Stimulated activated CD4-positive, alpha-beta T cell treated with anti-CD3 and anti-CD28 coated beads, TNF-alpha, amount 100 ng/mL, for 24 hours (primary cell): Measurements from ENCODE around the gene TBXAS1.

ENCODE experiments used
- DNase-seq, 3 experiments: peaks; one replicate each; pipeline ENCODE4 v3.0.0-alpha.2; 2020; ENCODE audit warnings: low read depth in 3 of 3

TBXAS1 gene

GRCh38 chr7:140000666-140001268, 171.7 kb downstream of the TBXAS1 start:
- no peak for DNase-seq

GRCh38 chr7:140003913-140004382, 174.9 kb downstream of the TBXAS1 start:
- DNase-seq = peak in 1 of 3 experiments; percentile 9

GRCh38 chr7:140004672-140005071, 175.6 kb downstream of the TBXAS1 start:
- no peak for DNase-seq

DNA sequence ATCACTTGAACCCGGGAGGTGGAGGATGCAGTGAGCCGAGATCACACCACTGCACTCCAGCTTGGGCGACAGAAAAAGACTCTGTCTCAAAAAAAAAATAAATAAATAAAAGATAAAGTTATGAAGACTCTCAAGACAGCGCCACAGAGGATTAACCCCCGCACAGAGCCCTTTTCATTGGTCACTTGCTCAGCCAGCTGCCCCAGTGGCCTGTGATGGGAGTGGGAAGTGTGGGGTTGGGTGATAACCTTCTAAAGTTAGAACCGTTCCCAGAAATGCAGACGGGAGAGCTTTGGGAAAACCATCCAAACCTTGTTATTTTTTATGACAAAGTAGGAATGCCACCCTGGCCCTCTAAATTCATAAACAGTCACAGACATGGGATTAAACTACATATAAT, 176.3 kb downstream of the TBXAS1 start:
- DNase-seq = no peak

- DNase-seq = no peak
Observed at GRCh38 chr7:140005754-140006503, 176.9 kb downstream of the TBXAS1 start.

DNA sequence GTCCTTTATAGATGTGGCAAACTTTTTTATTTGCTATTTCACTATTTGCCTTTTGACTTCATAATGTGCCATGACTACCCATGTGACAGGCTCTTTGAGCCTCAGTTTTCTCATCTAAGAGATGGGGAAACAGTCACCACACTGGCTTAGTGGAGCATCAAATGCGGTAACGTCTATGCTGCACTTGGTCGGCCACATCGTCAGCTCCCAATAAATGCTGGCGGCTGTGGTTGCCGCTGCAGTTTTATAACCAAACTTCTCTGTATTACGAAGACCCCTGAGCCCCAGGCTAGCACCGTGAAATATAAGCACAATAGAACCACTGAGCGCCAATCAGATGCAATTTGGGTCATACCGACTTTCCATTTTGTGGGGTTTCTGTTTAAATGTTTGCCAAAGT, 177.5 kb downstream of the TBXAS1 start:
- DNase-seq = no peak

DNA sequence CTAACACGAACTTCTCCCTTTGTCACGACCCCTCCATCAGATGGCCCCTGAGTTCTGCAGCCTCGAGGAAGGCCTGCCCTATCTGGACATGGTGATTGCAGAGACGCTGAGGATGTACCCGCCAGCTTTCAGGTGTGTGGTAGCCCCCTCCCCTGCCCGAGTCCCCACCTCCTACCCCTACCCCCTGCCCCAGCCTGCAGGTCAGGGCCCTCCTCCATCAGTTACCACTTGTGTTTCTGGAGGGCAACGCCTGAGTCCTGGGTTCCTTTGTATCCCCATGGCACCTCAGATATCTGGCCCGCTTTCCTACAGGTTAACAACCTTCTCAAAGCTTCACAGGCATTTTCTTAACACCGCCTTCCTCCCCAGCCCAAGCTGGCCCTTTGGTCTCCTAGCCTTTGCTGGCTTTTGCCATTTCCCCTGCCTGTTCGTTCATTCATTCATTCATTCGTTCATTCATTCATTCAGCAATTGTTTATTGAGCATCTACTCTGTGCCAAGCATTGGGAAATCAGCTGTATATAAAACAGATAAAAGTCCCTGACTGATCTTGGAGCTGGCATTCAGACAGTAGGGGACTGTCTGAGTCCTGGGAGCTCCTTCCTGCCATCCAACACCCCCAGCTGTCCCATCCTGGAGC, 178.1 kb downstream of the TBXAS1 start:
- no peak for DNase-seq

GRCh38 chr7:140008755-140009610, 179.9 kb downstream of the TBXAS1 start:
- DNase-seq = no peak

DNA sequence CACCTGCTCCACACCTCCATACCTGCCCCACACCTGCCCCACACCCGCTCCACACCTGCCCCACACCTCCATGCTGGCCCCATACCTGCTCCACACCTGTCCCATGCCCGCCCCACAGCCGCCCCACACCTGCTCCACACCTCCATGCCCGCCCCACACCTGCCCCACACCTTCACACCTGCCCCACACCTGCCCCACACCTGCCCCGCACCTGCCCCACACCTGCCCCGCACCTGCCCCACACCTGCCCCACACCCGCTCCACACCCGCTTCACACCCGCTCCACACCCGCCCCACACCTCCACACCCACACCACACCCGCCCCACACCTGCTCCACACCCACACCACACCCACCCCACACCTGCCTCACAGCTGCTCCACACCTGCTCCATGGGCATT, 180.7 kb downstream of the TBXAS1 start:
- no peak for DNase-seq

- DNase-seq = no peak
Observed at GRCh38 chr7:140010194-140010895, 181.3 kb downstream of the TBXAS1 start.

DNA sequence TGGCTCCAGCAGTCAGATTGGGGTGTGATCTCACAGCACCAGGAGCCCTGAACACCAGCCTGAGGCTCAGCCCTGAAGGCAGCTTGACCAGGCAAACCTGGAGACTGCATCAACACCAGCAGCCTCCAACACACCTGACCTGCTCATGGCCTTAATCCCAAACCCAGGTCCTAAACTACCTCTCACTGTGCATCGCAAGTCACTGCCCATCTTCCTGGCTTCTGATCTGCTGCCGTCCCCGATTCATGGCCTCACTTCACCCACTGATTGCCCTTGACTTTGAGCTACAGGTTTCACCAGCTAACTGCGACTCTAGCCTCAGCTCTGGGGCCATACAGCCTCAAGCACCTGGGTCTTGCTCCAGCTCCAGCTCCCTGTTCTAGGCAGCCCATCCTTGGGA, 184.6 kb downstream of the TBXAS1 start:
- no peak for DNase-seq

DNA sequence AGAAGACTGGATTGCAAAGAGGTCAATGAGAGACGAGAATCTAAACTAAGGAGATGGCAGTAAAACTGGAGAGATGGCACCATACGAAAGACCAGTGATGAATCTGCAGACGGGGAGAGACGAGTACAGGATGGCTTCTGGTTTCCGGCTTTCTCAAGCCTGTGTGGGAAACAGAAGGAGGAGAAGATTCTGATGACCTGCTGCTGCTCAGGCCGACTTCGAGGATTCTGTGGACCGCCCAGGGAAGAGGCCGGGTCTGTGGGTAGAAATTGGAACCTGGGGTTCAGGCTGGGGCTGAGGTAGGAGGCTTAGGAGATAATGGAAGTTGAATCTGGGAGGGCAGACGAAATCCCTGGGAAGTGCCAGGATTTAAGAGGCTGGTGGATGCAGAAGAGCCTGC, 185.1 kb downstream of the TBXAS1 start:
- DNase-seq = no peak

DNA sequence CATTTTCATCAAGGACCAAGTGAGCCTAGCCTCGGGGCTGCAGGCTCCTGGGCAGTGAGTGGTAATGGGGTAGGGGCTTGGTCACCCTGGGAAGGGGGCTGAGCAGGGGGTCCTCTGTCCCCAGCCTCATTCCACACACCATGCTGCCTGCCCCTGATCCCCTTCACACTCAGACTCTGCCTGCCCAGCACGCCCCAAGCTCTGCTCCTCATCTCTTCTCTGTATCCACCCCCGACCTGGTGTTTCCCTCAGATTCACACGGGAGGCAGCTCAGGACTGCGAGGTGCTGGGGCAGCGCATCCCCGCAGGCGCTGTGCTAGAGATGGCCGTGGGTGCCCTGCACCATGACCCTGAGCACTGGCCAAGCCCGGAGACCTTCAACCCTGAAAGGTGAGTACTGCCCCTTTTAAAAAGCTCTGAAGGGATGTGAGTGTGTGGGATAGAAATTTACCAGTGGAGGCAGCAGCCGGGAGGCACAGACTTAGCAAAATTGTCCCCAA, 186.5 kb downstream of the TBXAS1 start:
- DNase-seq = no peak

GRCh38 chr7:140016540-140016939, 187.5 kb downstream of the TBXAS1 start:
- DNase-seq = no peak

- DNase-seq = no peak
Observed at GRCh38 chr7:140017034-140017433, 188.0 kb downstream of the TBXAS1 start.

- DNase-seq = no peak
Observed at GRCh38 chr7:140017543-140017942, 188.5 kb downstream of the TBXAS1 start.

- no peak for DNase-seq
Observed at GRCh38 chr7:140018125-140019043, 189.3 kb downstream of the TBXAS1 start.

GRCh38 chr7:140019172-140019571, 190.1 kb downstream of the TBXAS1 start:
- no peak for DNase-seq

- DNase-seq = no peak
Observed at GRCh38 chr7:140019606-140020005, 190.5 kb downstream of the TBXAS1 start.

DNA sequence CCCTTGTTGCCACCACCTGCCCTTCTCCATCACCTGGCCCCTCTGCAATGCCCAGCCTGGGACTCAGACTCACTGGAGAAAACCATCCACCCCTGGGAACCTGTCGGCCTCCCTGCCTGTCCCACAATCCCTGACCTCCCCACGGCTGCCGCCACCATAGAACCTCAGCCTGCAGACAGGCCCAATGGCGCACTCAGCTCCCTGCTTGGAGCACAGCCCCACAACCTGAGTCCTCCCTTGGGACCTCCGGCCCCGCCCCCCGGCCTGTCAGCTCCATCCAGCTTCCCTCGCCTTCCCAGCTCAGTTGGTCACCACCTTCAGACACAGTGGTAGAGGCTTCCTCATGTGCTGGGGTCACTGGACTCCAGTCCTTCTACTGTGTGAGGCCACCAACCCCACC, 192.5 kb downstream of the TBXAS1 start:
- DNase-seq = no peak
